ENCODE results near the gene OR8B2.
"Not testable (repeated sequence)": the region's sequence is repeated elsewhere in the genome, so short reads cannot be mapped to it uniquely, and the experiment has no call there.

The OR8B2 gene

GRCh38 chr11:124394408-124394807 lies 10.1 kb upstream of the OR8B2 start:
- Histone ChIP-seq H3K27me3 (ENCODE audit: insufficient read depth, low read length, poor library complexity, severe bottlenecking) (no peaks in the 10 kb centered on the region), H3K4me3 (ENCODE audit: low read length, poor library complexity, severe bottlenecking) (no peak overlapping the region), H3F3A (ENCODE audit: low read depth) (no peaks in the 10 kb centered on the region), H4K20me1 (ENCODE audit: insufficient read depth, low read length, poor library complexity, severe bottlenecking) (no peaks in the 10 kb centered on the region), H2AFZ (ENCODE audit: low read length) (no peak overlapping the region), H3K9ac (ENCODE audit: low read depth, low read length, poor library complexity, severe bottlenecking) (no peak overlapping the region), H3K36me3 (ENCODE audit: insufficient read depth, low read length) (no peaks in the 10 kb centered on the region), H3K4me2 (ENCODE audit: low read depth, low read length, poor library complexity, severe bottlenecking) (no peak overlapping the region), H3K79me2 (ENCODE audit: insufficient read depth, low read length) (no peaks in the 10 kb centered on the region), H3K4me1 (ENCODE audit: insufficient read depth, low read length, poor library complexity, severe bottlenecking) (no peaks in the 10 kb centered on the region), H3K9me2 (replicated peaks; ENCODE audit: low read depth, low read length) (no peaks in the 10 kb centered on the region), H3K9me3 (ENCODE audit: insufficient read depth, low read depth, low read length) (no peaks in the 10 kb centered on the region)
- TF ChIP-seq EZH2phosphoT487 (IDR thresholded peaks at IDR 0.05; ENCODE audit: borderline replicate concordance) (no peak), CTCF (conservative IDR thresholded peaks at IDR 0.05; ENCODE audit: low read length) (no peak)

GRCh38 chr11:124382857-124383256 lies 1.4 kb downstream of the OR8B2 start:
- not testable (repeated sequence) for H3F3A ChIP-seq (ENCODE audit: low read depth); H4K20me1 ChIP-seq (ENCODE audit: insufficient read depth, low read length, poor library complexity, severe bottlenecking); H3K9me2 ChIP-seq (replicated peaks; ENCODE audit: low read depth, low read length); H3K36me3 ChIP-seq (ENCODE audit: insufficient read depth, low read length); H3K4me3 ChIP-seq (ENCODE audit: low read length, poor library complexity, severe bottlenecking); H3K4me1 ChIP-seq (ENCODE audit: insufficient read depth, low read length, poor library complexity, severe bottlenecking); H2AFZ ChIP-seq (ENCODE audit: low read length); H3K4me2 ChIP-seq (ENCODE audit: low read depth, low read length, poor library complexity, severe bottlenecking); H3K27me3 ChIP-seq (ENCODE audit: insufficient read depth, low read length, poor library complexity, severe bottlenecking); H3K79me2 ChIP-seq (ENCODE audit: insufficient read depth, low read length); H3K9me3 ChIP-seq (ENCODE audit: insufficient read depth, low read depth, low read length); H3K9ac ChIP-seq (ENCODE audit: low read depth, low read length, poor library complexity, severe bottlenecking)

GRCh38 chr11:124380585-124380984 lies 3.7 kb downstream of the OR8B2 start:
- Histone ChIP-seq H3K9me3 (ENCODE audit: insufficient read depth, low read depth, low read length) (no peaks in the 10 kb centered on the region), H2AFZ (ENCODE audit: low read length) (no peak overlapping the region), H3K9me2 (replicated peaks; ENCODE audit: low read depth, low read length) (no peaks in the 10 kb centered on the region), H3K79me2 (ENCODE audit: insufficient read depth, low read length) (no peaks in the 10 kb centered on the region), H3K9ac (ENCODE audit: low read depth, low read length, poor library complexity, severe bottlenecking) (no peak overlapping the region), H3K4me1 (ENCODE audit: insufficient read depth, low read length, poor library complexity, severe bottlenecking) (no peaks in the 10 kb centered on the region), H3K4me2 (ENCODE audit: low read depth, low read length, poor library complexity, severe bottlenecking) (no peak overlapping the region), H3K27me3 (ENCODE audit: insufficient read depth, low read length, poor library complexity, severe bottlenecking) (no peaks in the 10 kb centered on the region), H3K4me3 (ENCODE audit: low read length, poor library complexity, severe bottlenecking) (no peak overlapping the region), H4K20me1 (ENCODE audit: insufficient read depth, low read length, poor library complexity, severe bottlenecking) (no peaks in the 10 kb centered on the region), H3K36me3 (ENCODE audit: insufficient read depth, low read length) (no peaks in the 10 kb centered on the region), H3F3A (ENCODE audit: low read depth) (no peaks in the 10 kb centered on the region)
- TF ChIP-seq EZH2phosphoT487 (IDR thresholded peaks at IDR 0.05; ENCODE audit: borderline replicate concordance) (no peak), CTCF (conservative IDR thresholded peaks at IDR 0.05; ENCODE audit: low read length) (no peak)

GRCh38 chr11:124376280-124376679 lies 8.0 kb downstream of the OR8B2 start:
- H3K9me3 ChIP-seq (ENCODE audit: insufficient read depth, low read depth, low read length) = no peaks in the 10 kb centered on the region

More at GRCh38 chr11:124376280-124376679, 8.0 kb downstream of the OR8B2 start:
- TF ChIP-seq EZH2phosphoT487 (IDR thresholded peaks at IDR 0.05; ENCODE audit: borderline replicate concordance) (no peak), CTCF (conservative IDR thresholded peaks at IDR 0.05; ENCODE audit: low read length) (no peak)
- Histone ChIP-seq H4K20me1 (ENCODE audit: insufficient read depth, low read length, poor library complexity, severe bottlenecking) (no peaks in the 10 kb centered on the region), H3K79me2 (ENCODE audit: insufficient read depth, low read length) (no peaks in the 10 kb centered on the region), H3K9me2 (replicated peaks; ENCODE audit: low read depth, low read length) (no peaks in the 10 kb centered on the region), H3K9ac (ENCODE audit: low read depth, low read length, poor library complexity, severe bottlenecking) (no peak overlapping the region), H3F3A (ENCODE audit: low read depth) (no peaks in the 10 kb centered on the region), H3K36me3 (ENCODE audit: insufficient read depth, low read length) (no peaks in the 10 kb centered on the region), H3K4me2 (ENCODE audit: low read depth, low read length, poor library complexity, severe bottlenecking) (no peak overlapping the region), H3K4me3 (ENCODE audit: low read length, poor library complexity, severe bottlenecking) (no peak overlapping the region), H3K27me3 (ENCODE audit: insufficient read depth, low read length, poor library complexity, severe bottlenecking) (no peaks in the 10 kb centered on the region), H2AFZ (ENCODE audit: low read length) (no peak overlapping the region), H3K4me1 (ENCODE audit: insufficient read depth, low read length, poor library complexity, severe bottlenecking) (no peaks in the 10 kb centered on the region)

All from Loucy (cell line).